ENCODE results near the gene WDR20.
"Not testable (repeated sequence)": the region's sequence is repeated elsewhere in the genome, so short reads cannot be mapped to it uniquely, and the experiment has no call there.

DNA sequence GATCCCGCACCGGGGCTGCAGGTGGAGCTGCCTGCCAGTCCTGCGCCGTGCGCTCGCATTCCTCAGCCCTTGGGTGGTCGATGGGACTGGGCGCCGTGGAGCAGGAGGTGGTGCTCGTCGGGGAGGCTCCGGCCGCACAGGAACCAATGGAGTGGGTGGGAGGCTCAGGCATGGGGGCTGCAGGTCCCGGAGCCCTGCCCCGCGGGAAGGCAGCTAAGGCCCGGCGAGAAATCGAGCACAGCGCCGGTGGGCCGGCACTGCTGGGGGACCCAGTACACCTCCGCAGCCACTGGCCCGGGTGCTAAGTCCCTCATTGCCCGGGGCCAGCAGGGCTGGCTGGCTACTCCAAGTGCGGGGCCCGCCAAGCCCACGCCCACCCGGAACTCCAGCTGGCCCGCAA is 4.2 kb upstream of the WDR20 start:
- TF ChIP-seq, protein P1, sequence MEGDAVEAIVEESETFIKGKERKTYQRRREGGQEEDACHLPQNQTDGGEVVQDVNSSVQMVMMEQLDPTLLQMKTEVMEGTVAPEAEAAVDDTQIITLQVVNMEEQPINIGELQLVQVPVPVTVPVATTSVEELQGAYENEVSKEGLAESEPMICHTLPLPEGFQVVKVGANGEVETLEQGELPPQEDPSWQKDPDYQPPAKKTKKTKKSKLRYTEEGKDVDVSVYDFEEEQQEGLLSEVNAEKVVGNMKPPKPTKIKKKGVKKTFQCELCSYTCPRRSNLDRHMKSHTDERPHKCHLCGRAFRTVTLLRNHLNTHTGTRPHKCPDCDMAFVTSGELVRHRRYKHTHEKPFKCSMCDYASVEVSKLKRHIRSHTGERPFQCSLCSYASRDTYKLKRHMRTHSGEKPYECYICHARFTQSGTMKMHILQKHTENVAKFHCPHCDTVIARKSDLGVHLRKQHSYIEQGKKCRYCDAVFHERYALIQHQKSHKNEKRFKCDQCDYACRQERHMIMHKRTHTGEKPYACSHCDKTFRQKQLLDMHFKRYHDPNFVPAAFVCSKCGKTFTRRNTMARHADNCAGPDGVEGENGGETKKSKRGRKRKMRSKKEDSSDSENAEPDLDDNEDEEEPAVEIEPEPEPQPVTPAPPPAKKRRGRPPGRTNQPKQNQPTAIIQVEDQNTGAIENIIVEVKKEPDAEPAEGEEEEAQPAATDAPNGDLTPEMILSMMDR (IDR thresholded peaks at IDR 0.05; ENCODE audit: low read length): not testable (repeated sequence)
- TF ChIP-seq EZH2 (optimal IDR thresholded peaks at IDR 0.05; ENCODE audit: low read depth, low read length); EZH2phosphoT487 (IDR thresholded peaks at IDR 0.05; ENCODE audit: low read length): not testable (repeated sequence)

Measured in MM.1S (cell line).